ENCODE results near the gene FCGR1A. TPM values are rescaled to one million over a fixed set of nuclear protein-coding genes. Genes with fewer than 3 reads are reported as not detected.
A peak's percentile ranks its signal among the peaks of the same experiment; 100 is the strongest.
"Not testable (repeated sequence)": the region's sequence is repeated elsewhere in the genome, so short reads cannot be mapped to it uniquely, and the experiment has no call there.

The FCGR1A gene
- not detected in 2 replicates for total RNA-seq

DNA sequence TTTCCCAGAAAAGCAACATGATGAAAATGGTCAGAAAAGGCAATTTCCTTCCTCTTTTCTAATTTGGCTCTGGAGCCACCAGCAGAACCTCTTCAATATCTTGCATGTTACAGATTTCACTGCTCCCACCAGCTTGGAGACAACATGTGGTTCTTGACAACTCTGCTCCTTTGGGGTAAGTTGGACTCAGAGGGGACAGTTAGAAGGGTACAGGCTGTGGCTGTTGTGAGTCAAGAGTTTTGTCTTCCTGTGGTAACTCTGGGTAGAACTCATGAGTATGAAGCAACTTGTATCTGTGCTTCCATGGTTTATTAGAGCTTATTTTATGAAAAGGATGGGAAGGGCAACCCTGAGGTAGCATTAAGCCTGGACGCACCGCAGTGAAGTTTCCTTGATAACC is at the start of gene FCGR1A:
FCGR1A (plus strand) TSS at position 95 of the 400 bp plus-strand sequence; CDS start at position 145, 50 bp downstream.
- DNase-seq (ENCODE audit: low read depth); H3K4me3 ChIP-seq (ENCODE audit: low read depth, low read length): not testable (repeated sequence)

- not testable (repeated sequence) for DNase-seq (ENCODE audit: low read depth); H3K4me3 ChIP-seq (ENCODE audit: low read depth, low read length)
Measured at GRCh38 chr1:149732781-149733180, 49.7 kb upstream of the FCGR1A start.

- not testable (repeated sequence) for DNase-seq (ENCODE audit: low read depth); H3K4me3 ChIP-seq (ENCODE audit: low read depth, low read length)
Measured at GRCh38 chr1:149734692-149735091, 47.8 kb upstream of the FCGR1A start.

- peak; percentile 2 for DNase-seq (ENCODE audit: low read depth)
- H3K4me3 ChIP-seq (ENCODE audit: low read depth, low read length), result not testable (repeated sequence)
Measured at GRCh38 chr1:149740148-149740581, 42.3 kb upstream of the FCGR1A start.

- H3K4me3 ChIP-seq (ENCODE audit: low read depth, low read length); DNase-seq (ENCODE audit: low read depth): not testable (repeated sequence)
Measured at GRCh38 chr1:149740590-149741230, 41.8 kb upstream of the FCGR1A start.

DNA sequence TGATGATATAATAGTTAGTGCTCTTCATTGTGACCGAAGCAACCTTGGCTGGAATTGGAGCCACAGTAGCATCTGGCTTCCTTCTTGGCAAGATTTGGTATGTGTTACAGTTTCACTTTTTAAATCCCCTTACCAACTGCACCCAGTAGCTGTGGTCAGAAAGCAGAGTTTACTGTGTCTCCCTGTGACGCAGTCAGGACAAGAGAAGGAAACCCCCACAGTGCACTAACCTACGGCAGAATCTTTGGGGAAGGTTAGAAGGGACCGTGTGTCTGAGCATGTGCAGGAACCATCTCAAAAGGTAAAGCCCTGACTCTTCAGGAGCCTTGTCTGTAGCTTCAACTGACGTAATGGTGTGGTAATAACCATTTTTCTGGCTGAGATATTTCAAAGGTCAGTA is 40.6 kb upstream of the FCGR1A start:
- DNase-seq (ENCODE audit: low read depth), result not testable (repeated sequence)

GRCh38 chr1:149746463-149747356 is 35.8 kb upstream of the FCGR1A start:
- not testable (repeated sequence) for DNase-seq (ENCODE audit: low read depth); H3K4me3 ChIP-seq (ENCODE audit: low read depth, low read length)

More for the DNA sequence above, 40.6 kb upstream of the FCGR1A start:
- not testable (repeated sequence) for H3K4me3 ChIP-seq (ENCODE audit: low read depth, low read length)

DNA sequence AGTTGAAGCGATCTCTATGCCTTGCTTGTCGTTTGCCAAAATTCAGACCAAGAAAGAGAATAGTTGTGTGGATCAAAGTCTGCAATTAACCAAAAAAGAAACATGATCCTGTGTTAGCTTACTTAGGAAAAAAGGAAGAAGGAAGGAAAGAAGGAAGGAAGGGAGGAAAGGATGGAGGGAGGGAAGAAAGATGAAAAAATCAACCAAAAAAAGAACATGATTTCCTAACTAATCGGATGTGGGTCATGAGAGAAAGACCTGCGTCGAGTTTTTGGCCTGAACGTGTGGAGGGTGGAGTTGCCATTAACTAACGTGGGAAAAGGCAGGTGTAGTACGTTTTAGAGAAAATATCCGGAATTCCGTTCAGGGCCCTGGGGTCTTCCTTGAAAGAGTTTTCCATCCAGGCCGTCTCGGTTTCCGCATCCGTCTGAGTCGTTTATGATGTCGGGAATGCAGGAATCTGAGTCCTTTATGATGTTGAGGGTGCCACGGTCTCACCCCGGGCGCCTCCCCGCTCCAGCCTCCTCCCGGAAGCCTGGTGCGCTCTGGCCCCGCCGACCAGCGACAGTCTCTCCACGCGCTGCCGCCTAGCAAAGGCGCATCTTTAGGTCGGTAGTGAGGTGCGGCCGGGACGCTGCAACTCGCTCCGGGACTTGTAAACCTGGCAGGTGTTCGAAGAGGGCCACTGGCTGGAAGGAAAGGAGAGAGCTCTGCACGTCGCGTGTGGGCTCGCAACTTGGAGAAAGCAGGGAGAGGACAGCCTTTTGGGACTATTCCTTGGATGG is 34.9 kb upstream of the FCGR1A start:
- not testable (repeated sequence) for DNase-seq (ENCODE audit: low read depth); H3K4me3 ChIP-seq (ENCODE audit: low read depth, low read length)

- H3K4me3 ChIP-seq (ENCODE audit: low read depth, low read length); DNase-seq (ENCODE audit: low read depth): not testable (repeated sequence)
Measured at GRCh38 chr1:149748144-149748500, 34.4 kb upstream of the FCGR1A start.

GRCh38 chr1:149750562-149750961 is 31.9 kb upstream of the FCGR1A start:
- H3K4me3 ChIP-seq (ENCODE audit: low read depth, low read length); DNase-seq (ENCODE audit: low read depth): not testable (repeated sequence)

GRCh38 chr1:149752186-149752585 is 30.3 kb upstream of the FCGR1A start:
- H3K4me3 ChIP-seq (ENCODE audit: low read depth, low read length); DNase-seq (ENCODE audit: low read depth): not testable (repeated sequence)

- not testable (repeated sequence) for H3K4me3 ChIP-seq (ENCODE audit: low read depth, low read length); DNase-seq (ENCODE audit: low read depth)
Measured at GRCh38 chr1:149753466-149753865, 29.0 kb upstream of the FCGR1A start.

GRCh38 chr1:149755294-149755693 is 27.2 kb upstream of the FCGR1A start:
- H3K4me3 ChIP-seq (ENCODE audit: low read depth, low read length), result not testable (repeated sequence)

DNA sequence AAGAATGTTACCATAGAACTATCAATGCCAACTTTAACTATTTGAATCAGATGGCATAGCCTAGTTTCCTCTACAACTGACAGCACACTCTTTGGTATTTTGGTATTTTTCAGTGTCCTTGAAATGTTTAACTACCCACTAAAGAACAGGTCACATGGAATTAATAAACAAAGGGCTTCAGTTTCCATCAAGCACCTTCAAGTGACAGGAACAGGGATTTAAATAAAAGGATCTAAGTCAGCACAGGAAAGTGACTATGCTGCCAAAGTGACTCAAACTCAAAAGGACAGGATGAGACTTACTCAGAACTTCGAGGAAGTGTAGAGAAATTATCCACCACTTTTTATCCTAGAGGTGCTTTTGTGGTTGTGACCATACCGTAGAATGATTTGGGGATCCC is 20.2 kb upstream of the FCGR1A start:
- not testable (repeated sequence) for H3K4me3 ChIP-seq (ENCODE audit: low read depth, low read length); DNase-seq (ENCODE audit: low read depth)

More at GRCh38 chr1:149755294-149755693, 27.2 kb upstream of the FCGR1A start:
- not testable (repeated sequence) for DNase-seq (ENCODE audit: low read depth)

DNA sequence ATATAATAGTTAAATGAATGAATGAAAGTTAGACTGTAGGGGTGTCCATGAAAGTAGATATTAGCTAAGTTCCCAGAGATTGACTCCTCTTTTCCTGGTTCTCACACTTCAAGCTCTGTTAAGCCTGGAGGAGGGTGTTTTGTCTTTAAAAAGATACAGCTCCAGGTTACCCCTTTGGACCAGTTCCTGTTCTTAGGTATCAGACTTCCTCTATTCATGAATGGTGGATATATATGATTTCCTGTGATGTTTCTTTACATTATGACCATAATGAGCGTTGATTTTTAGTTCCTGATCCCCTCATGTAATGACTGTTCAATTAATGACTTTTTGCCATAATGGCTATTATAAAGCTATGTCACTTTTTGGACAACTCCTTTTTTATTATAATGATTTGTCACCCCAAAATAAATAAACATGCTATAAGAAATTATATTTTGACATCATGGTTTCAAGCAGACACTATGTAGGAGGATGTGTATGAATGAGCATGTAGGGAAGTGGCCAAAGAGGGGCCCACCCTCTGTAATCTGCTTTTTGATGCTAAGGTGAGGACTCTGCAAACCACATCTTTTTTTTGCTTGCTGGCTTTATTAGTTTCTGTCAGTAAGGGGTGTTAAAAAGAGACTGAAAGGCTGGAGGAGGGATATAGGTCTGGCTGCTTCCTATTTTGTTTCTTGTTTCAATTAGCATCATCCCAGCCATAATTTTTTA is 18.2 kb upstream of the FCGR1A start:
- H3K4me3 ChIP-seq (ENCODE audit: low read depth, low read length); DNase-seq (ENCODE audit: low read depth): not testable (repeated sequence)

- H3K4me3 ChIP-seq (ENCODE audit: low read depth, low read length); DNase-seq (ENCODE audit: low read depth): not testable (repeated sequence)
Measured at GRCh38 chr1:149766241-149766640, 16.3 kb upstream of the FCGR1A start.

- not testable (repeated sequence) for H3K4me3 ChIP-seq (ENCODE audit: low read depth, low read length)
Measured at GRCh38 chr1:149769216-149769615, 13.3 kb upstream of the FCGR1A start.

DNA sequence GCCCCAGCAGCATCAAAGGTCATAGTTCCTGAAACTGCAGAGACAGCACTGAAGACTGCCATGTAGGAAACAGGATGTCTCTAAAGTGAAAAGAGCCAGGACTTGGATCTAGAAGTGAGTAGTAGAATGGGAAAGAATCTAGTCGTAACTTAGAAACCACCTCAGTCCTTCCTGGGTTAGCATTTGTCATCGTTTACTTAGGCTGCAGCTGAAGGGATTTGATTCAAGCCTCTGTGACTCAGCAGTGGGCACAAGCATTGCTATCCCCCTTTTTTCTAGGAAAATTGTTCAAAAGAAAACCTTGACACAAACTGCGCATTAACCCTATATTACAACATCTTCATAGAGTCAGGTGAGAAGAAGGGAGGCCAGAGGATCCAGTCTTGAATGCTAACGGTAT is 11.8 kb upstream of the FCGR1A start:
- not testable (repeated sequence) for DNase-seq (ENCODE audit: low read depth); H3K4me3 ChIP-seq (ENCODE audit: low read depth, low read length)

More at GRCh38 chr1:149769216-149769615, 13.3 kb upstream of the FCGR1A start:
- DNase-seq (ENCODE audit: low read depth), result not testable (repeated sequence)
